Measurements from ENCODE around the gene GUCY1A2.

DNA sequence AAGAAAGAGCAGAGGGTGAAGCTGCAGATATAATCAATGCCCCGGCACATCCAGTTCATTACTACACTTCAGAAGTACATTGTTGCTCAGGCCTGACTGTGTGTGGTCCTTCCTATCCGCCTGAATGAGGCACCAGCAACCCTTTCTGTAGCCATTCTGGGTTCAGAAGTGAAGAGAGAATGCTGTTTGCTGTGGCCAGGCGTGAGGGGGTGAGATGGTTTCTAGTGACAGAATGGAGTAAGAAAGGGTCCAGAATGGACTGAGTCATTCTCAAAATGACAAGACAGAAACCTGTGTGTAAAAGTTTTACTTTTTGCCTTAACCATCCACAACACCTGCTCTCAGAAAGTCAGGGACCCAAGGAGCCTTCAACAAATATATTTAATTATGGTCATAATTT is 334.8 kb downstream of the GUCY1A2 start:
- TF ChIP-seq TAF1 (IDR thresholded peaks at IDR 0.05; ENCODE audit: low read depth, low read length) = no peak
- TF ChIP-seq POLR2AphosphoS5 (IDR thresholded peaks at IDR 0.05; ENCODE audit: low read depth, low read length) = no peak
- TF ChIP-seq SPI1 (IDR thresholded peaks at IDR 0.05; ENCODE audit: low read depth, low read length) = no peak
- no peak for TF ChIP-seq POLR2A (IDR thresholded peaks at IDR 0.05; ENCODE audit: low read depth, low read length)
